RWPE1 (cell line): ENCODE measurements around the gene FBXO41.

ENCODE experiments used
- CTCF ChIA-PET: fragments of 350-600 bp; sonication (Branson Sonifier 250); formaldehyde crosslinking; extraction: SDS; loops from one replicate; lab custom pipeline; 2021; lab: Yijun Ruan, JAX
- POLR2A ChIA-PET: fragments of 400-600 bp; formaldehyde crosslinking; extraction: SDS; loops from one replicate; lab custom pipeline; 2020; ENCODE audit warnings: antibody characterized with exemption; ENCODE audit not compliant: low non-redundant PET; lab: Yijun Ruan, JAX
- DNase-seq: peaks from one replicate; pipeline ENCODE4 v3.0.0; 2012; ENCODE audit warnings: low spot score
- H3K27ac ChIP-seq: fragments of 450-650 bp; 2 replicates; pipeline ENCODE4 v1.5.1; 2017
- CTCF ChIP-seq: fragments of 450-650 bp; conservative IDR thresholded peaks from 2 replicates; pipeline ENCODE4 v1.5.1; 2017; ENCODE audit warnings: low read depth, mild to moderate bottlenecking

The FBXO41 gene

DNA sequence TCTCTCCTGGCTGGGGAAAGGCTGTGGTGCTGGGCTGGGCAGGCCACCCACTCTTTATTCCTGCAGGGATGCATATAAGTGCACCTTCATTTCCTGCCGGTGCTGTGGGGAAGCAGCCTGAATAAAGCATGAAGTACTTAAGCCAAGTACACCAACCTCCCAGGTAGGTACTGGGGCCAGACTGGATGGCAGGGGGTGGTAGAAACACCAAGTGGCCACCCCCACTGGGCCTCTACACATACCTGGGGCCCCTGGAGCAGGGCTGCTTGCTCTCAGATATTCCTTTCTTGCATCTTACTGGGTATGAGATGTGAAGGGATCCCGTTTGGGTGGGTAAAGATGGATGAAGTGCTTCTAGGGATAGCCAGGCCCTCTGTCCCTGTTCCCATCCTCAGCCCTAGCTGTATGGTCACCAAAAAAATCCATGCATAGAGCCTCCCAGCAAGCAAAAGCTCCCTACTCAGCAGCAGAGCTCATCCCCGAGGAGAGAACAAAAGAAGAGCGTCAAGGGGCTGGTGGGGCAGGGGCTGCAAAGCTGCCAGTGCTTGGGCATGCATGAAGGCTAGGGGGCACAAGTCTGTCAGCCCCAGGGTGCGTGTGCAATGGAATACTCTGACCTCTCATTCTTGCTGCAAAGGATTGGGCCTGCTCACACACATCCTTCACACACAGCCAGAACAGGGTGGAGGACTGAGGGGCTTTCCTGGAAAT, 28.2 kb downstream of the FBXO41 start:
- TF ChIP-seq CTCF, result no peak
- ChIA-PET CTCF (interaction anchor here (0.6 to 1.0 kb wide), 2 partner anchors 13 to 359 kb away, joined by 4 read pairs; no protein-coding TSS in a partner anchor), POLR2A (no interaction called here)
- peak overlapping the region; percentile 65 for H3K27ac ChIP-seq
- no peak for DNase-seq

GRCh38 chr2:73255007-73255644, 29.2 kb downstream of the FBXO41 start:
- ChIA-PET POLR2A (no interaction called here), CTCF (interaction anchor here (0.7 kb wide), 1 partner anchor 43 kb away, joined by 3 read pairs; no protein-coding TSS in a partner anchor)
- peak overlapping the region; percentile 65 for H3K27ac ChIP-seq

DNA sequence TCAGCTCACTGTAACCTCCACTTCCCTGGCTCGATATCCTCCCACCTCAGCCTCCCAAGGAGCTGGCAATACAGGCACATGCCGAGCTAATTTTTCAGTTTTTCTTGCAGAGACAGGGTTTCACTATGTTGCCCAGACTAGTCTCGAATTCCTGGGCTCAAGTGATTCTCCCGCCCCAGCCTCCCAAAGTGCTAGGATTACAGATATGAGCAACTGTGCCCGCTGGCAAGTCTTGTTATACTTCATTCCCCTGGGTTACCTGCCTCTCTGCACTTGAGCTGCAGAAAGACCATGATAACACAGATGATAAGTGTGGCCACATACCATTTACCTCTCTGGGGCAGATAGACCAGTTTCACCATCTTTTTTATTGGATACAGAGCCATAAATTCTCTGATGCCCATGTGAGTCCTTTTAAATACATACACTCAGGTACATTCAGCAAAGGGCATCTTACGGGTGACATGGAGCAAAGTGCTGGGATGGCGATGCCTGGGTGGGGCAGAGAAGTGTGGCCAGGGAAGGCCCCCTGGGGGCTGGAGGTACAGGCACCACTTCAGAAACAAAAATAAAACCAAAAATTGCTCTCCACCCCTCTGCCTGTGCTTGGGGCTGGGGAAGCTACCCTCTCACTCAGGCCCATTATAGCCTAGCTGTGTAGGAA, 29.8 kb downstream of the FBXO41 start:
- TF ChIP-seq CTCF, result no peak
- DNase-seq, result no peak
- H3K27ac ChIP-seq, result peak overlapping the region; percentile 65
- ChIA-PET POLR2A (no interaction called here), CTCF (interaction anchor here (0.5 to 0.7 kb wide), 2 partner anchors 42 to 391 kb away, joined by 3 read pairs; no protein-coding TSS in a partner anchor)

More at GRCh38 chr2:73255007-73255644, 29.2 kb downstream of the FBXO41 start:
- no peak for TF ChIP-seq CTCF
- no peak for DNase-seq

- ChIA-PET POLR2A (interaction anchor here (0.6 kb wide), 1 partner anchor 59 kb away, joined by 3 read pairs; no protein-coding TSS in a partner anchor), CTCF (interaction anchor here (0.5 kb wide), 1 partner anchor 390 kb away, joined by 3 read pairs; no protein-coding TSS in a partner anchor)
- no peak for DNase-seq
- H3K27ac ChIP-seq, result peak overlapping the region; percentile 65
- no peak for TF ChIP-seq CTCF
These were observed 30.4 kb downstream of the FBXO41 start for GRCh38 chr2:73253901-73254300.

DNA sequence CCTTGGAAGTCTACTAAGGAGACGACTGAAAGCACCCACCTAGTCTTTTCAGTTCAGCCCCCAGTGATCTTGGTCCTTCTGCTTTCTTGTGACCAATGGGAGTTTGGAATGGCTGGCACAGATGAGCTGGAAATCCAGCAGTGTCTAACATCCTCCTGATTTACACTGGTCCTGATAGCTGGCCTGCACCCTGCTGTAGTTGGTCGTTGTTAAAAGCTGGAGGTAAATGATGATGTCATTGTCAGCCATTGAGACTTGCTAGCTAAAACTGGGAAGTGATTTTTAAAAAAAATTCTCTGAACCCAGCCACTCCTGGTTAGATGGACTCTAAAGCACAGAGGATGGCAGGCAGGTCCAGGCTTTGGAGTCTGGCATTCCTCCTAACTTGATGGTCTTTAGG, 30.9 kb downstream of the FBXO41 start:
- ChIA-PET CTCF (no interaction called here), POLR2A (interaction anchor here (0.6 kb wide), 1 partner anchor 59 kb away, joined by 3 read pairs; no protein-coding TSS in a partner anchor)
- H3K27ac ChIP-seq, result no peak overlapping the region
- TF ChIP-seq CTCF, result no peak
- no peak for DNase-seq
